Erythroblast (primary cell): ENCODE measurements around the gene TSKS.

ENCODE experiments used
- GATA1 ChIP-seq: IDR thresholded peaks from 2 replicates; pipeline ENCODE4 v1.6.1; 2011; ENCODE audit warnings: low read depth, mild to moderate bottlenecking, control low read depth, low read length, moderate library complexity
- POLR2A ChIP-seq: IDR thresholded peaks from 2 replicates; pipeline ENCODE4 v1.6.1; 2011; ENCODE audit warnings: mild to moderate bottlenecking, low read length

DNA sequence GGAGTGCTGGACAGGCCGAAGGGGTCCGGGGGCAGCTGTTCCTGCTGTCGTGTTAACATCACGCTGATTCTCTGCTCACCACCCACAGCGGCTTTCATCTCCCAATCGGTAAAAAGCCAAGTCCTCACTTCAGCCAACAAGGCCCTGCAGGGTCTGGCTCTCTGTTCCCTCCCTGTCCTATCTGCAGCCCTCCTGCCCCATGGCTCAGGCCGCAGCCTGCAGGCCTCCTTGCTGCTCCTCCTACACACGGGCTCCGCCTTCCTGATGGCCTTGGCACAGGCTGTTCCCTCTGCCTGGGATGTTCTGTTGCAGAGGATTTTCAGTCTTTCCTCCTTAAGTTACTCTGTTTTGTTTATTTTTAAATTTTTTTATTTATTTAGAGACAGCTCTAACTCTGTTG, 27.8 kb upstream of the TSKS start:
- TF ChIP-seq POLR2A (no peak), GATA1 (no peak)
